ENCODE data around the gene TTC7B. TPM values are rescaled to one million over a fixed set of nuclear protein-coding genes. Genes with fewer than 3 reads are reported as not detected.

Gene TTC7B
- total and polyA plus RNA-seq, 10 of the 15 experiments (the other 5 are each of a cell fraction or from before 2014, with no cell fraction given), result under 0.01 to 1.1 (median 0.26) TPM; not detected in 2

DNA sequence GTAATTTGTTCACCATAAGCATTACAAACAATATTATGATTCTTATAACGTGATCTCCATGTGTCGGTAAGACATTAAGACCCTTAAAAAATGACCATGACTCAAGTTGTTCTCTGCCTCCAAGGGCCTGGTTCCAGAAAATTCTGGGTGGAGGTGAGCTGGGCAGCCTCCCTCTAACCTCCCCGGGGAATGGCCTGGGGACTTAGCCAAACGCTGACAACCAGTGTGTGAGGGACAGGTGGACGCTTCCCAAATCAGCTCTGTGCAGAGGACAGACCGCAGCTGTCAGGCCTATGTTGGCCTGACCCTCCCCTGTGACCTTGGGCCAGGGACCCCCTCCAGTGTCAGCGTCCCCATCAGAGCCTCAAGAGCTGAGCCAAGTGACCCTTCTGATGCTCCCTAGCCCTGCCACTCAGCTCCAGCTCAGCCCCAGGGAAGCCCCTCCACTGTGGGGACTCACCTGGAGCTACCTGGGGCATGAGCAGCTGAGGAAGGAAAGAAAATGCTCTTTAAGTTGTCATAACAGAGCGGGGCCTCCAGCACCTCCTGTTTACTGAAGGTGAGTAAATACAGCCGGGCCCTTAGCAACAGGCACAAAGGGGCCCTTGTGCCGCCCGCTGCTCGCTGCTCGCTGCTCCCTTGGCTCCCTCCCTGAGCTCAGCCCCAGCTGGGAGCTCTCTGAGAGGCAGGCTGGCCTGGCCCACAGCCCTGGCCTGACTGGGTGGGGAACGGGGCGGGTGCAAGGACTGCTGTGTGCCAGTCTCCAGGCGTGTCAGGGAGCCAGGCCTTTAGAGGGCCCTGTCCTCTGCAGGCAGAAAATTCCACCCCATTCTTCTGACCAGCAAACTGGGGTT lies 302.8 kb downstream of the TTC7B start:
- Histone ChIP-seq H3K4me2 (ENCODE audit: control insufficient read depth, insufficient read depth) (no peak overlapping the region), H3K27ac (ENCODE audit: control insufficient read depth, insufficient read depth) (no peak overlapping the region), H3K36me3 (ENCODE audit: control insufficient read depth in 2 of 2, insufficient read depth in 2 of 2, low read length in 1 of 2) (no peaks in the 10 kb centered on the region), H3K9me3 (replicated peaks; ENCODE audit: control insufficient read depth, insufficient read depth, low read length) (no peaks in the 10 kb centered on the region), H3K79me2 (ENCODE audit: control insufficient read depth, insufficient read depth, low read length) (no peaks in the 10 kb centered on the region), H3K9ac (ENCODE audit: control insufficient read depth, insufficient read depth, low read length) (no peak overlapping the region), H2AFZ (ENCODE audit: control insufficient read depth, low read depth, low read length) (no peak overlapping the region), H3K4me3 (no peak overlapping the region), H3K4me1 (ENCODE audit: control insufficient read depth, insufficient read depth, low read length) (no peaks in the 10 kb centered on the region), H3K27me3 (replicated peaks in 1 of 2; ENCODE audit: control insufficient read depth in 2 of 2, insufficient read depth in 2 of 2, low read length in 1 of 2) (no peaks in the 10 kb centered on the region; a peak in 1 of 4 replicates), H4K20me1 (ENCODE audit: control insufficient read depth, insufficient read depth) (no peaks in the 10 kb centered on the region)
- CTCF ChIA-PET, result no interaction called here
- SMC1A ChIA-PET (ENCODE audit: uncharacterized antibody, unreplicated experiment), result no interaction called here
- 32% methylated on average over 16 of the region's 16 CpGs for WGBS (ENCODE audit: insufficient coverage, insufficient replicate concordance, low lambda C conversion rate, missing lambda C conversion rate)
- ATAC-seq (no peak), FAIRE-seq (no peak), DNase-seq (ENCODE audit: low read depth, low spot score) (no peak)
- intact Hi-C loops (cut with micrococcal nuclease; ENCODE audit: unreplicated experiment), result no loop called here
- TF ChIP-seq ZNF24 (IDR thresholded peaks at IDR 0.05) (no peak), RELA (IDR thresholded peaks at IDR 0.05; ENCODE audit: borderline replicate concordance, partially characterized antibody) (no peak), TCF3 (IDR thresholded peaks at IDR 0.05; ENCODE audit: borderline replicate concordance, insufficient read depth, low read depth, low read length) (no peak), RBBP5 (conservative IDR thresholded peaks at IDR 0.05) (no peak), ESRRA (IDR thresholded peaks at IDR 0.05; ENCODE audit: low read length) (no peak), IKZF1 (conservative IDR thresholded peaks at IDR 0.05) (no peak), IKZF2 (IDR thresholded peaks at IDR 0.05) (no peak), ZNF592 (IDR thresholded peaks at IDR 0.05) (no peak), NFYB (IDR thresholded peaks at IDR 0.05; ENCODE audit: insufficient read depth, low read depth, low read length) (no peak)
- TF ChIP-seq, protein P1, sequence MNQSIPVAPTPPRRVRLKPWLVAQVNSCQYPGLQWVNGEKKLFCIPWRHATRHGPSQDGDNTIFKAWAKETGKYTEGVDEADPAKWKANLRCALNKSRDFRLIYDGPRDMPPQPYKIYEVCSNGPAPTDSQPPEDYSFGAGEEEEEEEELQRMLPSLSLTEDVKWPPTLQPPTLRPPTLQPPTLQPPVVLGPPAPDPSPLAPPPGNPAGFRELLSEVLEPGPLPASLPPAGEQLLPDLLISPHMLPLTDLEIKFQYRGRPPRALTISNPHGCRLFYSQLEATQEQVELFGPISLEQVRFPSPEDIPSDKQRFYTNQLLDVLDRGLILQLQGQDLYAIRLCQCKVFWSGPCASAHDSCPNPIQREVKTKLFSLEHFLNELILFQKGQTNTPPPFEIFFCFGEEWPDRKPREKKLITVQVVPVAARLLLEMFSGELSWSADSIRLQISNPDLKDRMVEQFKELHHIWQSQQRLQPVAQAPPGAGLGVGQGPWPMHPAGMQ (IDR thresholded peaks at IDR 0.05; ENCODE audit: borderline replicate concordance), result no peak
- TF ChIP-seq, protein P2, sequence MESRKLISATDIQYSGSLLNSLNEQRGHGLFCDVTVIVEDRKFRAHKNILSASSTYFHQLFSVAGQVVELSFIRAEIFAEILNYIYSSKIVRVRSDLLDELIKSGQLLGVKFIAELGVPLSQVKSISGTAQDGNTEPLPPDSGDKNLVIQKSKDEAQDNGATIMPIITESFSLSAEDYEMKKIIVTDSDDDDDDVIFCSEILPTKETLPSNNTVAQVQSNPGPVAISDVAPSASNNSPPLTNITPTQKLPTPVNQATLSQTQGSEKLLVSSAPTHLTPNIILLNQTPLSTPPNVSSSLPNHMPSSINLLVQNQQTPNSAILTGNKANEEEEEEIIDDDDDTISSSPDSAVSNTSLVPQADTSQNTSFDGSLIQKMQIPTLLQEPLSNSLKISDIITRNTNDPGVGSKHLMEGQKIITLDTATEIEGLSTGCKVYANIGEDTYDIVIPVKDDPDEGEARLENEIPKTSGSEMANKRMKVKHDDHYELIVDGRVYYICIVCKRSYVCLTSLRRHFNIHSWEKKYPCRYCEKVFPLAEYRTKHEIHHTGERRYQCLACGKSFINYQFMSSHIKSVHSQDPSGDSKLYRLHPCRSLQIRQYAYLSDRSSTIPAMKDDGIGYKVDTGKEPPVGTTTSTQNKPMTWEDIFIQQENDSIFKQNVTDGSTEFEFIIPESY (IDR thresholded peaks at IDR 0.05), result no peak
- TF ChIP-seq, protein P3, sequence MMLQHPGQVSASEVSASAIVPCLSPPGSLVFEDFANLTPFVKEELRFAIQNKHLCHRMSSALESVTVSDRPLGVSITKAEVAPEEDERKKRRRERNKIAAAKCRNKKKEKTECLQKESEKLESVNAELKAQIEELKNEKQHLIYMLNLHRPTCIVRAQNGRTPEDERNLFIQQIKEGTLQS (IDR thresholded peaks at IDR 0.05; ENCODE audit: borderline replicate concordance, extremely low read depth, low read depth, low read length), result no peak
- RAD21 ChIA-PET (ENCODE audit: unreplicated experiment), result no interaction called here
- in situ Hi-C loops (cut with MboI), result no loop called here
- no TSS peak for BruUV-seq (replicated peaks)
- POLR2A ChIA-PET, result interaction anchor here (0.5 kb wide), 1 partner anchor 19 kb away, joined by 5 read pairs; no protein-coding TSS in a partner anchor
